DND-41 (cell line): Measurements from ENCODE around the gene PRDM8.

Experiments
- EZH2 ChIP-seq: IDR thresholded peaks from 3 replicates; pipeline ENCODE4 v1.6.1; 2012; ENCODE audit warnings: borderline replicate concordance, low read depth, mild to moderate bottlenecking, moderate library complexity, low read length, inconsistent platforms; ENCODE audit not compliant: severe bottlenecking
- TF ChIP-seq, protein P1 (sequence below): IDR thresholded peaks from 2 replicates; pipeline ENCODE4 v1.5.1; 2012; ENCODE audit warnings: borderline replicate concordance, low read length, moderate library complexity, mild to moderate bottlenecking; ENCODE audit not compliant: poor library complexity, severe bottlenecking; ENCODE audit errors: extremely low read depth

DNA sequence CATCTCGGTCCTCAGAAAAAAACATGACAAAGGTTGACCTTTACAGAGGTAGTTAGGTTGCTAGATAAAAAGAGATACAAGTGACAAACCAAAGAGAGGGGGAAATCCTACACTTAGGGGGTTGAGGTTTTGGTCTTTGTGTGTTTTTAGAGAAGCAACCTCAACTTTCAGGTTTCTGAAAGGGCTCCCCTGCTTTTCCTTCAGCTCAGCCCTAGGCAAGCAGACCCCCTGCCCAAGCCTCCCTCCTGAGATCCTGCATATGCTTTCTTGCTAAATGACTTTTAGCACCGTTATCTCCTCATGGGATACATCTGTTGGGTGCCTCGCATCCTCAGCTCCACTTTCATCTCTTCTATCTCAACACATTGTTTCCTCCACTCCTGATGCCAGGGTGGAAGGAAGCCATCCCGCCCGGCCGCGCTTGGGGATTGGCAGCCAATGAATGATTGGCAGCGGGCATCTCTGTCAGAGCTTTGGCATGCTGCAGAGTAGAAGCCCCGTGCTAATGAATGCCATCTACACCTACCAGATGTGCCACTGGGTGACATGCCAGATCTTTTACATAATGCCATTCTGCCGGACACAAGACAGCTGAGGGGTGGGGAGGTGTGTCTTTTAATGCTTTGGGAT is 15.0 kb upstream of the PRDM8 start:
- TF ChIP-seq, protein P1, sequence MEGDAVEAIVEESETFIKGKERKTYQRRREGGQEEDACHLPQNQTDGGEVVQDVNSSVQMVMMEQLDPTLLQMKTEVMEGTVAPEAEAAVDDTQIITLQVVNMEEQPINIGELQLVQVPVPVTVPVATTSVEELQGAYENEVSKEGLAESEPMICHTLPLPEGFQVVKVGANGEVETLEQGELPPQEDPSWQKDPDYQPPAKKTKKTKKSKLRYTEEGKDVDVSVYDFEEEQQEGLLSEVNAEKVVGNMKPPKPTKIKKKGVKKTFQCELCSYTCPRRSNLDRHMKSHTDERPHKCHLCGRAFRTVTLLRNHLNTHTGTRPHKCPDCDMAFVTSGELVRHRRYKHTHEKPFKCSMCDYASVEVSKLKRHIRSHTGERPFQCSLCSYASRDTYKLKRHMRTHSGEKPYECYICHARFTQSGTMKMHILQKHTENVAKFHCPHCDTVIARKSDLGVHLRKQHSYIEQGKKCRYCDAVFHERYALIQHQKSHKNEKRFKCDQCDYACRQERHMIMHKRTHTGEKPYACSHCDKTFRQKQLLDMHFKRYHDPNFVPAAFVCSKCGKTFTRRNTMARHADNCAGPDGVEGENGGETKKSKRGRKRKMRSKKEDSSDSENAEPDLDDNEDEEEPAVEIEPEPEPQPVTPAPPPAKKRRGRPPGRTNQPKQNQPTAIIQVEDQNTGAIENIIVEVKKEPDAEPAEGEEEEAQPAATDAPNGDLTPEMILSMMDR: no peak
- TF ChIP-seq EZH2: no peak
